ENCODE data around the gene MAP3K15.

Gene MAP3K15

DNA sequence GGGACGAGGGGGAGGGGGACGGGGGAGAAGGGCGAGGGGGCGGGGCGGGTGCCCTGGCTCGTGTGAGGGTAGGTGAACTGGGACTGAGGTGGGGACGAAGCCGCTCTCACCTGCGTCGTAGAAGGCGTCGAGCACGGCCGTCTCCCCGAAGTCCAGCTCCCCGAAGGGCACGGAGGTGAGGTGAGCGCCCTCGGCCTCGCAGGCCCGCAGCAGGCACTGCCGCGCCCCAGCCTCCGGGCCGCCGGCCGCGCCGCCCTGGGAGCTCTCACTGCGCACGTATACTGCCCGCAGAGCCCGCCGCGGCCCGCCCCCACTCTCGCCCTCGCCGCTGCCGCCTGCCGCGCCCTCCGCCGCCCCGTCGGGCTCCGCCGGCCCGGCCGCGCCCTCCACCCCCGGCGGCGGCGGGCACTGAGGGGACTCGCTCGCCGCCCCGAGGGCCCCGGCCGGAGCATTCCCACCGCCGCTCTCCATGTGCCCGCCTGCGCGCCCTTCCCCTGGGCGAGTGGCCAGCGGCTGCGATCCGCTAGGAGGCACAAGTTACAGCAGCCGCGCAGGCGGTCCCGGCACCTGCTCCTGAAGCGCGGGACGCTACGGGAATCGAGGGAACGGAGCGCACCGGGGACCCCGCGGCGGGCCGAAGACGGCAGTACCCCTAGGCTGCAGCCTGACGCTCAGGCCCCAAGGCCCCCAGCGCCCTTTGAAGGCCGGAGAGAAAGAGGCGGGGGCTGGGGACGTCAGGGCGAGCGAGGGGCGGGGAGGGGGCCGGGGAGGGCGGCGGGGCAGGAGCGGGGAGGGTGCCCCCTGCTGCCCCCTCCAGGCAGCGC lies at the start of gene MAP3K15:
Gene MAP3K15, minus strand, starts transcription at position 718 of the 824 bp plus-strand sequence. Its CDS starts 247 bp downstream, at position 471.
- DNase-seq: peak; percentile 21

DNA sequence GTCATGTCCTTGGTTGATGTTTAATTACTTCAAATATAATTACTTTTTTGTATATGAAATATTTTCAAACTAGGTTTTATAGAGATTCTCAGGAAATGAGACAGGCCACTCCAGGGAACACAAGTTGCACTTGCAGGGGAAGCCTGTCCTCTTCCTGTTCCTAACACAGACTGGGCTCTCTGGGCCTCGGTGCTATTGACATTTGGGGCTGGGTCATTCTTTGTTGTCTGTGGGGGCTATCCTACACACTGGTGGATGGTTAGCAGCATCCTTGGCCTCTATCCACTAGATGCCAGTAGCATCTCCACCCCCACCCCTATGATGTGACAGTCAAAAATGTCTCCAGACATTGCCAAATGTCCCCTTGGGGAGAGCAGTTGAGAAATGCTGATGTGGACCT lies 49.3 kb upstream of the MAP3K15 start:
- DNase-seq: no peak

DNA sequence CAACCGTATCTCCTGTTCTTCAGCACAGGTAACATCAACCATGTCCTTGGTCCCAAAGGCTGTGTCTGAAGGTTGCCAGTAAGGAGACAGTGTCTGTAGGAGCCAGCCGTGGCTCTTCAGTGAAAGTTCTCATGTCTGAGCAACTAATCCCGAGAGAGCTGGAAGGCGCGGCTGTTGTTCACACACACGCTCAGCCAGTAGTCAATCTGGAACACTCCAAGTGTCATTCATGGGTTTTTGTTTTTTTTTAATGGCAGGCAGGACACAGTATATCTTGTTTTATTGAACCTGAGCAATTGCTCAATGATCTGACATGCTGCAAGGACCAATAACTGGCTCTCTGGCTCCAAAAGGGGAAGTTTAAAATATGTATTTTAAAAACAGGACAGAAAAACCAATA lies 48.4 kb upstream of the MAP3K15 start:
- no peak for DNase-seq

- peak; percentile 9 for DNase-seq
Observed at GRCh38 chrX:19563327-19563726, 48.0 kb upstream of the MAP3K15 start.

GRCh38 chrX:19560611-19561010 lies 45.3 kb upstream of the MAP3K15 start:
- DNase-seq: no peak

GRCh38 chrX:19557822-19558221 lies 42.5 kb upstream of the MAP3K15 start:
- no peak for DNase-seq

GRCh38 chrX:19556202-19556601 lies 40.9 kb upstream of the MAP3K15 start:
- DNase-seq: no peak

- DNase-seq: no peak
Observed at GRCh38 chrX:19555683-19556082, 40.4 kb upstream of the MAP3K15 start.

GRCh38 chrX:19555236-19555635 lies 39.9 kb upstream of the MAP3K15 start:
- DNase-seq: no peak

- peak; percentile 66 for DNase-seq
Observed at GRCh38 chrX:19554786-19555185, 39.5 kb upstream of the MAP3K15 start.

- DNase-seq: no peak
Observed at GRCh38 chrX:19552793-19553192, 37.5 kb upstream of the MAP3K15 start.

- DNase-seq: no peak
Observed at GRCh38 chrX:19549838-19550237, 34.5 kb upstream of the MAP3K15 start.

DNA sequence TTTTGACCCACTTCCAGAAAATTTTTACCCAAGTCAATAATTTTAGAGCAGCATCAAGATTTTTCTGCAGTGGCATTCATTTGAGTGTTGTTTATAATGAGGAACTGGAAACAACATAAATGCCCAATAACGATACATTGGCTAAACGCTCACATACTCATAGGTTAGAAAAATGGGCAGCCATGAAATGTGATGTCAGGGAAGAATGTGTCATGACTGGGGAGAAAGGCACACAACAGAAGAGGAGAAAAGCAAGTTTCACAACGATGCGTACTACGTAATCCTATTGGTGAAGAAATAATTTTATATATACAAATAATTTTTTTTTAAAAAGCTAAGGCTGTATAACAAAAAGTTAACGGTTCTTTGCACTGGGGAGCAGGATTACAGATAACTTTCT lies 33.6 kb upstream of the MAP3K15 start:
- DNase-seq: no peak

- no peak for DNase-seq
Observed at GRCh38 chrX:19548279-19548678, 33.0 kb upstream of the MAP3K15 start.

GRCh38 chrX:19545651-19546050 lies 30.3 kb upstream of the MAP3K15 start:
- no peak for DNase-seq

GRCh38 chrX:19544693-19545305 lies 29.5 kb upstream of the MAP3K15 start:
- peak; percentile 64 for DNase-seq

DNA sequence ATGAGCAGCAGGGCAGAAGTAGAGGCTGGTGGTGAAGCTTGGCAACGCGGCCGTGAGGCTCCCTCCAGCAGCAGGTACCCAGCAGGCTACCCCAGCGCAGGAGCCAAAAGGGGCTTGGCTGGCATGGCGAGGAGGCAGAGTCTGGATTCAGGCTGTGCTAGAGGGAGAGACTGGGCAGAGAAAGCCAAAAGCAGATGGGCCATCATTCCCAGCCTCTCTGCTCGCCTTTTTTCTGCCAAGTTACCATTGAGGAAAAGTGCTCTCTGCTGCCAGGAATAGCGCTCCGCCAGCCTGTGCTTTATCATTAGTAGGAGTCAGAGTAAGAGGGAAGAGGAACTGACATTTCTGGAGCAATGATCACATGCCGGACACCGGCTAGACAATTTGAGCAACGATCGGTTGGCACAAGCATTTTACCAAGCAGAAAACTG lies 28.7 kb upstream of the MAP3K15 start:
- no peak for DNase-seq

DNA sequence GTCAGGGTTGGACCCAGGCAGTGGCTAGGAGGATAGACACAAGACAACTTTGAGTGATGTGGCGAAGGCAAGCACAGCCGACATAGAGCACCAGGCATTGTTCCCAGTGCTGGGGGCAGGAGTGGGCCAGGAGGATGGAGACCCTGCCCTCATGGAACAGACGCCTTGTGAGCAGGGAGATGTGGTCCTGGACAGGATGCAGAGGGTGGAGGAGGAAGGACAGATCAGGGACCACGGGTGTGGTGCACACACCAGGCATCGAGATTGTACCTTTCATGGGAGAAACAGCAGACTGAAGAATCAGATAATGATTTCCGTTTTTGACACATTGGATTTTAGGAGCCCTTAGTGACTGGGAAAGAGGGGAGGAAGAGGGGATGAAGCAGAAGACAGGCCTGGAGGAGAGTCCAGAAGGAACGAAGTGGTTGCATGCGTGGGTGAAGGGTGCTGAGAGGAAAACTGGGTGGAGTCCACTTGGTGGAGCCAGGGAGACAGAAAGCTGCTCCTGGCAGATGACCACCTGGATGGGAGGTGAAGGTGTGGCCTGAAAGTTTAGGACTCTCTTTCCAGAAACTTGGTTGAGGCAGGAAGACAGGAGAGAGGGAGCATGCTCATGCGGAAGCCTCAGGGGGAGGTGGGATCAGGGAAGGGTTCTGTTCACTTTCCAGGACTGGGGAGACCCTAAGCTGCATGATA lies 27.9 kb upstream of the MAP3K15 start:
- DNase-seq: no peak

DNA sequence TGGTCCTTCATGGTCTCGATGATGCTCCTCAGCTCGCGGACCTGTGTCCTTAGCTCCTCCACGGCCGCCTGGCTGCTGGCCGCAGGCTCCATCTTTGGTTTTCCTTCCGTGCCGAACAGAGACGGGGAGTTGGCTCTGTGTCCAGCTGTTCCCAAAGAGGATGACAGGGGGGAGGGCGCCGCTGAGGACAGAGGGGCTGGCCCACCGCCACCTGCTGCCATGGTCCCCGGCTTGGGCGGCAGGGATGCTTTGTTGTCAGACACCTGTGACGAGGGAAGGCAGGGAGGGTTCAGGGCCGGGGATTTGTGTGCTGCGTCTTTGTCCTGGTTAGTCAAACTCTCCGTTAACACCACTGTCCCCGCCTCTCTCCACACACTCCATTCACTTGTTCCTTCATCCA lies 26.6 kb upstream of the MAP3K15 start:
- no peak for DNase-seq

- DNase-seq: no peak
Observed at GRCh38 chrX:19541196-19541595, 25.9 kb upstream of the MAP3K15 start.

GRCh38 chrX:19540076-19540475 lies 24.8 kb upstream of the MAP3K15 start:
- DNase-seq: no peak

- DNase-seq: no peak
Observed at GRCh38 chrX:19539665-19540064, 24.4 kb upstream of the MAP3K15 start.

DNA sequence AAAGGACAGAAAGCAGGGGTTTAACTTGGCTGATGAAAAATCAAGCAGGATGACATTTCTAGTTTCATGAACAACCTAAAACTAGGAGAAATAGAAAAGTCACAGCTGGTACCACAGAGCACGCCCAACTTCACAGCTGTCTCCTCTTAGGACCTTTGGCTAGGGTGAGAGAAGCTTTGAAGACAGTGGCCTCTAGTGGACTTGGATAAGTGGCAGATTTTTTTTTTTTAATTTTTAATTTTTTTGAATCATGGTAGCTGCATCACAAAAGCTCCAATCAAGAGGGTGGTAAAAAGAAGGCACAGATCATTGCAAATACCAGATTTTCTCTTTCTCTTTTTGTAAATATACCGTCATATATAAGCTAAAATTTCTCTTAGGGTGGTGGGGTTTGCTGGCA lies 20.2 kb upstream of the MAP3K15 start:
- DNase-seq: no peak

- DNase-seq: no peak
Observed at GRCh38 chrX:19532709-19533108, 17.4 kb upstream of the MAP3K15 start.
